ENCODE data around the gene RIC1.

The RIC1 gene

DNA sequence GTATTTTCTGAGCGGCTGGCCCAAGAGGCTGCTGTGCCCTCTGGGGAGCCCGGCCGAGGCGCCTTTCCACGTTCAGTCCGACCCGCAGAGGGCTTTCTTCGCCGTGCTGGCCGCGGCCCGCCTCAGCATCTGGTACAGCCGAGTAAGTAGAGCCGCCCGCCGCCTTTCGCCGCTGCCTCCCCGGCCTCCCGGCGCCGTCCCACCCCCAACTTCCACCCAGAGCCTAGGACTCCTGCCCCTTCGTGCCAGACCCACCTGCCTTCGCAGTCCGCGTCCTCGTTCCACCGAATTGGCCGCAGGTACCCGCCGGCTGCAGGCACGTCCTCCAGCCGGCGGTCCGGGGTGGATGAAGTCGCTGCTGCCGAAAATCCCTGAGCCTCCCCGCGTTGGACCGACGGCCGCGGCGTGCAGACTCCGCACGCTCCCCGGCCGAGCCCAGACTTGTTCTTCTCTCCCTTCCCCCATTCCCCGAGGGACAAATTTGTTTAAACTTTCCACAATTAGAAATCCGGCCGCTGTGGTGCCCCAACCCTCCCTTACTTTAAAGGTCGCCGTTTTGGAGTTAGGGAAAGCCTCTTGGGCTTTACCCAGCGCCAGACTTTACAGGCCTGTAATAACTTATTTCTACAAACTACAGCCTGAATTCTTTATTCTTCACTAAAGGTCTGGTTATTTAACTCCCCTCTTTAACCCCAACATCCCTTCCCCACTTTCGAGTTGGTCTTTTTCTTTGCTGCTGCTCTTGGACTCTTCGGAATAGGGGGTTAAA is 589 bp downstream of the RIC1 start:
- 0% methylated on average over 55 of the region's 56 CpGs for WGBS (ENCODE audit: insufficient coverage)
- POLR2A ChIA-PET: no interaction called here
- Histone ChIP-seq H3K9me3 (ENCODE audit: control extremely low read depth in 1 of 5, control insufficient read depth in 4 of 5, insufficient read depth in 2 of 5, low read depth in 1 of 5, low read length in 4 of 5) (peaks cover 0 to 2% (median 0%) of the 10 kb centered on the region in 5 experiments), H3K27ac (ENCODE audit: insufficient read depth in 1 of 2, low read depth in 1 of 2, low read length in 2 of 2, poor library complexity in 1 of 2, severe bottlenecking in 2 of 2) (peak overlapping the region; percentile 62 to 90), H3K36me3 (ENCODE audit: control insufficient read depth in 4 of 4, insufficient read depth in 4 of 4, low read length in 3 of 4) (no peaks in the 10 kb centered on the region), H3K27me3 (replicated peaks in 2 of 5; ENCODE audit: control insufficient read depth in 4 of 5, insufficient read depth in 5 of 5, low read length in 4 of 5) (no peaks in the 10 kb centered on the region), H3K4me3 (ENCODE audit: control insufficient read depth in 1 of 7, extremely low read depth in 1 of 7, insufficient read depth in 4 of 7, low read depth in 2 of 7, low read length in 6 of 7) (peak overlapping the region; percentile 71 to 97 (median 94)), H3K4me1 (ENCODE audit: control extremely low read depth in 1 of 4, control insufficient read depth in 4 of 4, insufficient read depth in 4 of 4, low read length in 3 of 4) (peaks cover 30 to 52% (median 39%) of the 10 kb centered on the region in 4 experiments)
- CTCF ChIA-PET: interaction anchor here (1.4 to 1.7 kb wide), 2 partner anchors 21 to 132 kb away, joined by 3 to 5 read pairs; no protein-coding TSS in a partner anchor
- DNase-seq: peak; percentile 31 to 64 (median 46)

DNA sequence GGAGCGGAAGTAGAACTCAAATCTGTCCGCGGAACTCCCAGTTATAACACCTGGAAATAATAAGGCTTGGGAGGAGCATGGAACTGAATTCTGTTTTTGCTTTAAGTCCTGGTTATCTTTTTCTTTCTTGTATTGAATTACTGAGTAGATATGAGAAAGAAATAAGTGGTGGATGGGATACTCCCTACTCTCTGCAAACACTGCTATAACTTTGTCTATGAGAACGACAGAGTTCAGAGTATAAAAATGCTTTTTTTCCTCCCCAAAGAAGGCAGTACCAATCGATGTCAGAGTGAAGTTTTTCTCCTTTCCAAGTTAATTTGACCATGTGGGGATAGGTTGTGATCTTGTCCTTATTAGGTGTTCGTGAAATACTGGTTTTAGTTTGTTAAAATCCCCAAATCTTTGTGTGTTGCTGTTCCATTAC is 1.2 kb downstream of the RIC1 start:
- peaks cover 28 to 46% (median 38%) of the 10 kb centered on the region in 4 experiments for H3K4me1 ChIP-seq (ENCODE audit: control extremely low read depth in 1 of 4, control insufficient read depth in 4 of 4, insufficient read depth in 4 of 4, low read length in 3 of 4)
- POLR2A ChIA-PET: no interaction called here
- DNase-seq: peak; percentile 42 to 74 (median 70)

DNA sequence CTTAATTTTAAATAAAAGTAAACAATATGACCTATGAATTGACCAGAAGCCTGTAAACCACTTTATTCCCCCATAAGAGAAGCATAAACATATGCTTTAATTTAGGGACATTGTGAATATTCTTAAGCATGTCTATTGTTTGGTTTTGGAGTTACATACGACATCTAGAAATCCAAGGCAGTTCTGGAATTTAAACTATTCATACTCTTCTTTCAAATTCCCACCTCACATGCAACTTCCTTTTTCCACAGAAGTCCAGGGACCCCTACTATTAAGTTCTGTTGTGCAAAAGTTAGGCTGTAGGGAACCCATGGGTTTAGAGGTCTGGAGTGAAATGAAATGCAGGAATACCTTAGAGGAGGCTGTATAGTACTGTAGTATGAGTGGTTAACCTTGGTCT is 2.1 kb downstream of the RIC1 start:
- no CpG with 5 or more reads among the region's 1 CpG for WGBS (ENCODE audit: insufficient coverage)
- DNase-seq: no peak
- Histone ChIP-seq H3K9me3 (ENCODE audit: control extremely low read depth in 1 of 5, control insufficient read depth in 4 of 5, insufficient read depth in 2 of 5, low read depth in 1 of 5, low read length in 4 of 5) (peaks cover 4 to 11% (median 5%) of the 10 kb centered on the region in 5 experiments), H3K4me1 (ENCODE audit: control extremely low read depth in 1 of 4, control insufficient read depth in 4 of 4, insufficient read depth in 4 of 4, low read length in 3 of 4) (peaks cover 22 to 37% (median 28%) of the 10 kb centered on the region in 4 experiments), H3K36me3 (ENCODE audit: control insufficient read depth in 4 of 4, insufficient read depth in 4 of 4, low read length in 3 of 4) (no peaks in the 10 kb centered on the region), H3K27ac (ENCODE audit: insufficient read depth in 1 of 2, low read depth in 1 of 2, low read length in 2 of 2, poor library complexity in 1 of 2, severe bottlenecking in 2 of 2) (no peak overlapping the region), H3K27me3 (replicated peaks in 2 of 5; ENCODE audit: control insufficient read depth in 4 of 5, insufficient read depth in 5 of 5, low read length in 4 of 5) (no peaks in the 10 kb centered on the region), H3K4me3 (ENCODE audit: control insufficient read depth in 1 of 7, extremely low read depth in 1 of 7, insufficient read depth in 4 of 7, low read depth in 2 of 7, low read length in 6 of 7) (peak overlapping the region in 3 of 7 experiments; percentile 52 to 97 (median 92))
- ChIA-PET CTCF (interaction anchor here (0.7 kb wide), 1 partner anchor 445 kb away, joined by 3 read pairs; the partner anchor contains the start of gene INSL6), POLR2A (no interaction called here)

More for the DNA sequence above, 1.2 kb downstream of the RIC1 start:
- no peaks in the 10 kb centered on the region for H3K27me3 ChIP-seq (replicated peaks in 2 of 5; ENCODE audit: control insufficient read depth in 4 of 5, insufficient read depth in 5 of 5, low read length in 4 of 5)
- H3K27ac ChIP-seq (ENCODE audit: insufficient read depth in 1 of 2, low read depth in 1 of 2, low read length in 2 of 2, poor library complexity in 1 of 2, severe bottlenecking in 2 of 2): peak overlapping the region; percentile 62 to 90
- H3K9me3 ChIP-seq (ENCODE audit: control extremely low read depth in 1 of 5, control insufficient read depth in 4 of 5, insufficient read depth in 2 of 5, low read depth in 1 of 5, low read length in 4 of 5): peaks cover 1 to 4% (median 2%) of the 10 kb centered on the region in 5 experiments
- no peaks in the 10 kb centered on the region for H3K36me3 ChIP-seq (ENCODE audit: control insufficient read depth in 4 of 4, insufficient read depth in 4 of 4, low read length in 3 of 4)
- peak overlapping the region in 6 of 7 experiments; percentile 90 to 97 (median 95) for H3K4me3 ChIP-seq (ENCODE audit: control insufficient read depth in 1 of 7, extremely low read depth in 1 of 7, insufficient read depth in 4 of 7, low read depth in 2 of 7, low read length in 6 of 7)
- CTCF ChIA-PET: no interaction called here
- WGBS (ENCODE audit: insufficient coverage): 0% methylated on average over 4 of the region's 6 CpGs

DNA sequence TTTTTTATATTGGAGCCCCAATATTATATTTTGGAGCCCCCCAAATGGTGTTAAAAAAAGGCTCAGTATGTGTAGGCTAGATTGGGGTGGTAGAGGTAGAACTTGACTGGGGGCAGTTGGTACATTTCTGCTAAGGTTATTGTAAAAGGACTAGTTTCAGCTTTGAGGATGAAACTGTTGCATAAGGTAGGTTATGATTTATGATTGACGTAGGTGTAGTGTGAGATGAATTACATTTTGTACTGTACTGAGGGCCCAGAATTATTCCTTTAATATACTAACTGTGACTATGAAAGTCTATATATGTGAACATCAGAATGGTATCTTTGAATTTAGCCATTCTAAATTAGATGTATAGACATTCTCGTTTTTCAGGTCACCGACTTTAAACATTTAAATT is 3.6 kb downstream of the RIC1 start:
- no peak overlapping the region for H3K27ac ChIP-seq (ENCODE audit: insufficient read depth in 1 of 2, low read depth in 1 of 2, low read length in 2 of 2, poor library complexity in 1 of 2, severe bottlenecking in 2 of 2)
- H3K4me1 ChIP-seq (ENCODE audit: control extremely low read depth in 1 of 4, control insufficient read depth in 4 of 4, insufficient read depth in 4 of 4, low read length in 3 of 4): peaks cover 9 to 23% (median 15%) of the 10 kb centered on the region in 4 experiments
- POLR2A ChIA-PET: no interaction called here
- no CpG with 5 or more reads among the region's 3 CpGs for WGBS (ENCODE audit: insufficient coverage)
- H3K9me3 ChIP-seq (ENCODE audit: control extremely low read depth in 1 of 5, control insufficient read depth in 4 of 5, insufficient read depth in 2 of 5, low read depth in 1 of 5, low read length in 4 of 5): peaks cover 4 to 19% (median 5%) of the 10 kb centered on the region in 5 experiments
- peaks cover 0 to 6% (median 0%) of the 10 kb centered on the region in 4 experiments for H3K36me3 ChIP-seq (ENCODE audit: control insufficient read depth in 4 of 4, insufficient read depth in 4 of 4, low read length in 3 of 4)
- H3K27me3 ChIP-seq (replicated peaks in 2 of 5; ENCODE audit: control insufficient read depth in 4 of 5, insufficient read depth in 5 of 5, low read length in 4 of 5): no peaks in the 10 kb centered on the region
- CTCF ChIA-PET: interaction anchor here (0.8 to 1.4 kb wide), 2 partner anchors 28 to 32 kb away, joined by 3 read pairs; no protein-coding TSS in a partner anchor
- no peak overlapping the region for H3K4me3 ChIP-seq (ENCODE audit: control insufficient read depth in 1 of 7, extremely low read depth in 1 of 7, insufficient read depth in 4 of 7, low read depth in 2 of 7, low read length in 6 of 7)
- DNase-seq: no peak

DNA sequence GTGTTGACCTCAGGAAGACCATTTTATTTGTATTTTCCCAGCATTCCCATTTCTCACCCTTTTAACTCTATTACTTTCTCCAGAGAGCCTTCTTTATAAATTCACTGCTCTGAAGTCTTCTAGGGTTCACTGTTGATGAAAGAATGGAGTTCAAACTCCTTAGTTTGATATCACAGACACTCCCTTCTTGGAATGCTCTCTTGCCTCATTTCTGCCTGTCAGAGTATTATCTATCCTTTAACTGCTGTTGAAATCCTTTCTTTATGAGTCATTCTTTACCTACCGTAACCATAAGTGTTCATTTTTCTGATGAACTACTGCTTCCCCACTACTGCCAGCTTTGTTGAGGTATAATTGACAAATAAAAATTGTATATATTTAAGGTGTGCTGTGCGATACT is 4.3 kb downstream of the RIC1 start:
- no peak overlapping the region for H3K27ac ChIP-seq (ENCODE audit: insufficient read depth in 1 of 2, low read depth in 1 of 2, low read length in 2 of 2, poor library complexity in 1 of 2, severe bottlenecking in 2 of 2)
- H3K4me1 ChIP-seq (ENCODE audit: control extremely low read depth in 1 of 4, control insufficient read depth in 4 of 4, insufficient read depth in 4 of 4, low read length in 3 of 4): peaks cover 4 to 17% (median 10%) of the 10 kb centered on the region in 4 experiments
- H3K27me3 ChIP-seq (replicated peaks in 2 of 5; ENCODE audit: control insufficient read depth in 4 of 5, insufficient read depth in 5 of 5, low read length in 4 of 5): no peaks in the 10 kb centered on the region
- no CpG with 5 or more reads among the region's 2 CpGs for WGBS (ENCODE audit: insufficient coverage)
- H3K4me3 ChIP-seq (ENCODE audit: control insufficient read depth in 1 of 7, extremely low read depth in 1 of 7, insufficient read depth in 4 of 7, low read depth in 2 of 7, low read length in 6 of 7): no peak overlapping the region
- DNase-seq: no peak
- peaks cover 5 to 25% (median 6%) of the 10 kb centered on the region in 5 experiments for H3K9me3 ChIP-seq (ENCODE audit: control extremely low read depth in 1 of 5, control insufficient read depth in 4 of 5, insufficient read depth in 2 of 5, low read depth in 1 of 5, low read length in 4 of 5)
- CTCF ChIA-PET: interaction anchor here (0.8 to 1.4 kb wide), 2 partner anchors 27 to 31 kb away, joined by 3 read pairs; no protein-coding TSS in a partner anchor
- POLR2A ChIA-PET: no interaction called here
- H3K36me3 ChIP-seq (ENCODE audit: control insufficient read depth in 4 of 4, insufficient read depth in 4 of 4, low read length in 3 of 4): peaks cover 0 to 9% (median 0%) of the 10 kb centered on the region in 4 experiments

DNA sequence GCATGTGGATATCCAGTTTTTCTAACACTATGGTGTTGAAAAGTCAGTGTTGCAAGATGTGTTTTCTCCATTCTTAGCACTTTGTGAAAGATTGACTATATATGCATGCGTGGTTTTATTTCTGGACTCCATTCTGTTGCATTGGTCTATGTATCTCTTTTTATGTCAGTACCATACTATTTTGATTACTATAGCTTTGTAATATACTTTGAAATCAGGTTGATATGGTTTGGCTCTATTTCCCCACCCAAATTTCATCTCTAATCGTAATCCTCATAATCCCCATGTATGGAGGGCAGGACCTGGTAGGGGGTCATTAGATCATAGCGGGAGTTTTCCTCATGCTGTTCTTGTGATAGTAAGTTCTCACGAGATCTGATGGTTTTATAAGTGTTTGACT is 6.5 kb downstream of the RIC1 start:
- WGBS (ENCODE audit: insufficient coverage): no CpG with 5 or more reads among the region's 4 CpGs

GRCh38 chr9:5639816-5640215 is 10.9 kb downstream of the RIC1 start:
- DNase-seq: no peak
- POLR2A ChIA-PET: no interaction called here
- H3K9me3 ChIP-seq (ENCODE audit: control extremely low read depth in 1 of 5, control insufficient read depth in 4 of 5, insufficient read depth in 2 of 5, low read depth in 1 of 5, low read length in 4 of 5): peaks cover 7 to 54% (median 15%) of the 10 kb centered on the region in 5 experiments
- CTCF ChIA-PET: no interaction called here
- H3K4me3 ChIP-seq (ENCODE audit: control insufficient read depth in 1 of 7, extremely low read depth in 1 of 7, insufficient read depth in 4 of 7, low read depth in 2 of 7, low read length in 6 of 7): no peak overlapping the region
- H3K27ac ChIP-seq (ENCODE audit: insufficient read depth in 1 of 2, low read depth in 1 of 2, low read length in 2 of 2, poor library complexity in 1 of 2, severe bottlenecking in 2 of 2): no peak overlapping the region
- no peaks in the 10 kb centered on the region for H3K27me3 ChIP-seq (replicated peaks in 2 of 5; ENCODE audit: control insufficient read depth in 4 of 5, insufficient read depth in 5 of 5, low read length in 4 of 5)
- peaks cover 0 to 17% (median 2%) of the 10 kb centered on the region in 4 experiments for H3K36me3 ChIP-seq (ENCODE audit: control insufficient read depth in 4 of 4, insufficient read depth in 4 of 4, low read length in 3 of 4)
- no peaks in the 10 kb centered on the region for H3K4me1 ChIP-seq (ENCODE audit: control extremely low read depth in 1 of 4, control insufficient read depth in 4 of 4, insufficient read depth in 4 of 4, low read length in 3 of 4)
- no CpG with 5 or more reads among the region's 1 CpG for WGBS (ENCODE audit: insufficient coverage)

More for the DNA sequence above, 6.5 kb downstream of the RIC1 start:
- Histone ChIP-seq H3K27ac (ENCODE audit: insufficient read depth in 1 of 2, low read depth in 1 of 2, low read length in 2 of 2, poor library complexity in 1 of 2, severe bottlenecking in 2 of 2) (no peak overlapping the region), H3K4me1 (ENCODE audit: control extremely low read depth in 1 of 4, control insufficient read depth in 4 of 4, insufficient read depth in 4 of 4, low read length in 3 of 4) (peaks cover 2 to 14% (median 7%) of the 10 kb centered on the region in 4 experiments), H3K36me3 (ENCODE audit: control insufficient read depth in 4 of 4, insufficient read depth in 4 of 4, low read length in 3 of 4) (peaks cover 0 to 13% (median 0%) of the 10 kb centered on the region in 4 experiments), H3K4me3 (ENCODE audit: control insufficient read depth in 1 of 7, extremely low read depth in 1 of 7, insufficient read depth in 4 of 7, low read depth in 2 of 7, low read length in 6 of 7) (no peak overlapping the region), H3K9me3 (ENCODE audit: control extremely low read depth in 1 of 5, control insufficient read depth in 4 of 5, insufficient read depth in 2 of 5, low read depth in 1 of 5, low read length in 4 of 5) (peaks cover 5 to 41% (median 12%) of the 10 kb centered on the region in 5 experiments), H3K27me3 (replicated peaks in 2 of 5; ENCODE audit: control insufficient read depth in 4 of 5, insufficient read depth in 5 of 5, low read length in 4 of 5) (no peaks in the 10 kb centered on the region)
- CTCF ChIA-PET: interaction anchor here (0.6 kb wide), 1 partner anchor 646 kb away, joined by 3 read pairs; no protein-coding TSS in a partner anchor
- no peak for DNase-seq
- POLR2A ChIA-PET: no interaction called here
